Measurements from ENCODE around the gene CD300A. TPM values are rescaled to one million over a fixed set of nuclear protein-coding genes. Genes with fewer than 3 reads are reported as not detected.
A peak's percentile ranks its signal among the peaks of the same experiment; 100 is the strongest.

CD300A gene
- total RNA-seq, 1 experiment from 2014 or later: 0.71 TPM

- H3K4me1 ChIP-seq (ENCODE audit: control insufficient read depth in 1 of 2, insufficient read depth in 2 of 2, low read length in 2 of 2): no peaks in the 10 kb centered on the region
- intact Hi-C loops (cut with micrococcal nuclease): loop anchor here (1.0 to 5.0 kb wide), 3 partner anchors 70 to 320 kb away; partner anchors contain the start of gene TTYH2
- ChIA-PET POLR2A (no interaction called here), CTCF (interaction anchor here (0.6 to 4.7 kb wide), 6 partner anchors 14 to 332 kb away, joined by 3 to 49 read pairs (median 4); partner anchors contain the start of genes CD300C and GPR142), RAD21 (ENCODE audit: low non-redundant PET in 1 of 2, low total read pairs in 2 of 2, uncharacterized antibody in 2 of 2, unreplicated experiment in 2 of 2) (no interaction called here)
- no peaks in the 10 kb centered on the region for H3K36me3 ChIP-seq (ENCODE audit: control insufficient read depth in 1 of 2, insufficient read depth in 2 of 2, low read length in 2 of 2)
- H4K20me1 ChIP-seq (ENCODE audit: insufficient read depth): no peaks in the 10 kb centered on the region
- H3K4me3 ChIP-seq (replicated peaks in 1 of 2; ENCODE audit: low read depth in 1 of 2, low read length in 2 of 2): no peak overlapping the region
- H3K79me2 ChIP-seq (ENCODE audit: insufficient read depth, low read length): no peaks in the 10 kb centered on the region
- ATAC-seq (no peak), DNase-seq (ENCODE audit: low read depth, low spot score) (no peak)
- no peaks in the 10 kb centered on the region for H3K9me3 ChIP-seq (ENCODE audit: control insufficient read depth in 1 of 2, insufficient read depth in 1 of 2, low read depth in 1 of 2, low read length in 2 of 2)
- no peak overlapping the region for H3K27ac ChIP-seq (ENCODE audit: low read depth, low read length)
- BruUV-seq (replicated peaks): no TSS peak
- no peak overlapping the region for H3K4me2 ChIP-seq (ENCODE audit: low read length)
- H3K9me2 ChIP-seq (ENCODE audit: insufficient read depth): no peaks in the 10 kb centered on the region
- peak overlapping the region; percentile 86 for H2AFZ ChIP-seq (ENCODE audit: low read depth, low read length, poor library complexity, severe bottlenecking)
- TF ChIP-seq TCF7L2 (IDR thresholded peaks at IDR 0.05; ENCODE audit: borderline replicate concordance, extremely low read depth, insufficient read depth, insufficient read length) (no peak), SIN3A (IDR thresholded peaks at IDR 0.05; ENCODE audit: low read depth) (no peak), REST (IDR thresholded peaks at IDR 0.05; ENCODE audit: low read depth) (no peak), EZH2 (IDR thresholded peaks at IDR 0.05) (no peak)
- H3K9ac ChIP-seq (ENCODE audit: low read length): no peak overlapping the region
- peaks cover 41% of the 10 kb centered on the region for H3K27me3 ChIP-seq (ENCODE audit: insufficient read depth, low read length)
Measured at GRCh38 chr17:74532115-74532514, 65.7 kb downstream of the CD300A start.

Other genes starting within 250 kb of the CD300A start
- not detected for gene DNAI2, start 192.4 kb upstream of the CD300A start, total RNA-seq (2021; ENCODE audit: unreplicated experiment)
- 0.15 TPM for gene KIF19, start 140.4 kb upstream of the CD300A start, total RNA-seq (2021; ENCODE audit: unreplicated experiment)
- gene BTBD17, start 104.8 kb upstream of the CD300A start, total RNA-seq (2021; ENCODE audit: unreplicated experiment): not detected
- not detected for gene GPR142, start 99.1 kb upstream of the CD300A start, total RNA-seq (2021; ENCODE audit: unreplicated experiment)
- 54.4 TPM for gene GPRC5C, start 34.5 kb upstream of the CD300A start, total RNA-seq (2021; ENCODE audit: unreplicated experiment)
- gene CD300LB, start 64.8 kb downstream of the CD300A start, total RNA-seq (2021; ENCODE audit: unreplicated experiment): not detected
- gene CD300C, start 79.5 kb downstream of the CD300A start, total RNA-seq (2021; ENCODE audit: unreplicated experiment): 0.15 TPM
- gene CD300H, start 100.9 kb downstream of the CD300A start, total RNA-seq (2021; ENCODE audit: unreplicated experiment): not detected
- not detected for gene CD300LD, start 125.6 kb downstream of the CD300A start, total RNA-seq (2021; ENCODE audit: unreplicated experiment)
- gene CD300E, start 157.1 kb downstream of the CD300A start, total RNA-seq (2021; ENCODE audit: unreplicated experiment): not detected
- gene CD300LF, start 246.3 kb downstream of the CD300A start, total RNA-seq (2021; ENCODE audit: unreplicated experiment): not detected